Measurements from ENCODE around the gene ATP5MK. TPM values are rescaled to one million over a fixed set of nuclear protein-coding genes. Genes with fewer than 3 reads are reported as not detected.
A peak's percentile ranks its signal among the peaks of the same experiment; 100 is the strongest.

The ATP5MK gene
- total RNA-seq (1,000 to 10,000 TPM in 9 of 10 donors, 100 to 1,000 TPM in 1; 936 to 1,374 (median 1,266) TPM), polyA plus RNA-seq (1,000 to 10,000 TPM; 1,385 to 3,857 TPM)
- long read RNA-seq, donor 1, transcript ATP5MD-201 (4 exons, 364 nt): major isoform, 342 of 393 reads
- long read RNA-seq, donor 1, transcript ATP5MD-204 (5 exons, 626 nt): minor isoform, 19 of 393 reads
- long read RNA-seq, donor 1, partial matches to known transcripts: 24 of 393 reads
- long read RNA-seq, donor 1, other reads (novel, unspliced or antisense): 6 of 393 reads
- long read RNA-seq, donor 2, transcript ATP5MD-201 (4 exons, 364 nt): major isoform, 541 of 644 reads
- long read RNA-seq, donor 2, transcript ATP5MD-202 (5 exons, 560 nt): minor isoform, 21 of 644 reads
- long read RNA-seq, donor 2, transcript ATP5MD-204 (5 exons, 626 nt): minor isoform, 12 of 644 reads
- long read RNA-seq, donor 2, partial matches to known transcripts: 57 of 644 reads
- long read RNA-seq, donor 2, other reads (novel, unspliced or antisense): 8 of 644 reads
- long read RNA-seq, donor 3, transcript ATP5MD-204 (5 exons, 626 nt): minor isoform, 7 of 81 reads
- long read RNA-seq, donor 3, transcript ATP5MD-201 (4 exons, 364 nt): major isoform, 67 of 81 reads
- long read RNA-seq, donor 3, partial matches to known transcripts: 3 of 81 reads
- long read RNA-seq, donor 3, other reads (novel, unspliced or antisense): 2 of 81 reads

GRCh38 chr10:103396067-103396788, at the start of gene ATP5MK, which contains the start of gene PDCD11:
Gene ATP5MK (minus strand): TSS chr10:103396475. CDS start chr10:103392457, 4,018 bp downstream.
Gene PDCD11 (plus strand): TSS chr10:103396626. CDS start chr10:103398427, 1,801 bp downstream.
- intact Hi-C loops (cut with DNase I): no loop called here
- peak; percentile 96 to 99 for DNase-seq
- H3K4me1 ChIP-seq: peaks cover 3 to 53% (median 44%) of the 10 kb centered on the region in 9 donors
- H3K9me3 ChIP-seq: no peaks in the 10 kb centered on the region
- no peaks in the 10 kb centered on the region for H3K27me3 ChIP-seq
- peak within 1 kb of the TSS; percentile 80 to 98 (median 86) for H3K4me3 ChIP-seq
- TF ChIP-seq CTCF (IDR thresholded peaks at IDR 0.05): peak in 3 of 9 donors; percentile 23 to 35 (median 25)
- peak within 1 kb of the TSS; percentile 77 to 96 (median 92) for H3K27ac ChIP-seq
- H3K36me3 ChIP-seq: peaks cover 0 to 63% (median 27%) of the 10 kb centered on the region in 9 donors
- WGBS, 2 donors: 0 to 1% methylated on average over 56 of the region's 56 CpGs
- peak; percentile 99 to 100 (median 100) for ATAC-seq

- Histone ChIP-seq H3K4me3 (no peak overlapping the region), H3K27ac (peak overlapping the region; percentile 16 to 98 (median 86)), H3K4me1 (peaks cover 28 to 94% (median 80%) of the 10 kb centered on the region in 9 donors), H3K27me3 (no peaks in the 10 kb centered on the region), H3K36me3 (peaks cover 3 to 99% (median 51%) of the 10 kb centered on the region in 9 donors), H3K9me3 (no peaks in the 10 kb centered on the region)
- no peak for TF ChIP-seq CTCF (IDR thresholded peaks at IDR 0.05)
- 70 to 76% methylated on average over 9 of the region's 9 CpGs for WGBS, 2 donors
- DNase-seq (no peak), ATAC-seq (no peak)
- intact Hi-C loops (cut with DNase I): no loop called here
Observed at GRCh38 chr10:103445366-103445765, 49.1 kb upstream of the ATP5MK start.

GRCh38 chr10:103444478-103444877, 48.2 kb upstream of the ATP5MK start:
- intact Hi-C loops (cut with DNase I): no loop called here
- Histone ChIP-seq H3K4me3 (no peak overlapping the region), H3K4me1 (peaks cover 19 to 85% (median 71%) of the 10 kb centered on the region in 9 donors), H3K27me3 (no peaks in the 10 kb centered on the region), H3K9me3 (no peaks in the 10 kb centered on the region), H3K27ac (peak overlapping the region in 7 of 10 donors; percentile 69 to 98 (median 85)), H3K36me3 (peaks cover 3 to 99% (median 51%) of the 10 kb centered on the region in 9 donors)
- DNase-seq (peak in 1 of 2 donors; percentile 48), ATAC-seq (peak in 3 of 8 donors; percentile 19 to 39 (median 29))
- 57 to 77% methylated on average over 10 of the region's 10 CpGs for WGBS, 2 donors
- no peak for TF ChIP-seq CTCF (IDR thresholded peaks at IDR 0.05)
